Measurements from ENCODE around the gene POFUT1.

DNA sequence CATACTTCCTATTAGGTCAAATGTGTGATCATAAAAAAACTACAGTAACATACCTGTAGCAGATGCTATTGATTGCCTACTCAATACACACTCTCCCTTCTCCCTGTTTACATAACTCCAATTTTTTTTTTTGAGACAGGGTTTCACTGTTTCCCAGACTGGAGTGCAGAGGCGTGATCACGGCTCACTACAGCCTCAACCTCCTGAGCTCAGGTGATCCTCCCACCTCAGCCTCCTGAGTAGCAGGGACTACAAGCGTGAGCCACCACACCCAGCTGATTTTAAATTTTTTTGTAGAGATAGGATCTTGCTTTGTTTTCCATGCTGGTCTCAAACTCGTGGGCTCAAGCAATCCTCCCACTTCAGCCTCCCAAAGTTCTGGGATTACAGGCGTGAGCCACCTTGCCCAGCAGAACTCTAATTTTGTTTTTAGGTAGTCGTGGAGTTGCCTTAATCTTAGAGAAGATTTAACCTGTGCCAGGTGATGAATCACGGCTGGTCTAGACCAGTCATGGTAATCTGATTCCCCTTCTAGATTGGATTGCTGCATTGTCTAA is 55.8 kb downstream of the POFUT1 start:
- TF ChIP-seq, protein P1, sequence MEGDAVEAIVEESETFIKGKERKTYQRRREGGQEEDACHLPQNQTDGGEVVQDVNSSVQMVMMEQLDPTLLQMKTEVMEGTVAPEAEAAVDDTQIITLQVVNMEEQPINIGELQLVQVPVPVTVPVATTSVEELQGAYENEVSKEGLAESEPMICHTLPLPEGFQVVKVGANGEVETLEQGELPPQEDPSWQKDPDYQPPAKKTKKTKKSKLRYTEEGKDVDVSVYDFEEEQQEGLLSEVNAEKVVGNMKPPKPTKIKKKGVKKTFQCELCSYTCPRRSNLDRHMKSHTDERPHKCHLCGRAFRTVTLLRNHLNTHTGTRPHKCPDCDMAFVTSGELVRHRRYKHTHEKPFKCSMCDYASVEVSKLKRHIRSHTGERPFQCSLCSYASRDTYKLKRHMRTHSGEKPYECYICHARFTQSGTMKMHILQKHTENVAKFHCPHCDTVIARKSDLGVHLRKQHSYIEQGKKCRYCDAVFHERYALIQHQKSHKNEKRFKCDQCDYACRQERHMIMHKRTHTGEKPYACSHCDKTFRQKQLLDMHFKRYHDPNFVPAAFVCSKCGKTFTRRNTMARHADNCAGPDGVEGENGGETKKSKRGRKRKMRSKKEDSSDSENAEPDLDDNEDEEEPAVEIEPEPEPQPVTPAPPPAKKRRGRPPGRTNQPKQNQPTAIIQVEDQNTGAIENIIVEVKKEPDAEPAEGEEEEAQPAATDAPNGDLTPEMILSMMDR (IDR thresholded peaks at IDR 0.05) = no peak
- no peak for TF ChIP-seq EP300 (IDR thresholded peaks at IDR 0.05)
